ENCODE data around the gene PTAR1.
"Not testable (repeated sequence)": the region's sequence is repeated elsewhere in the genome, so short reads cannot be mapped to it uniquely, and the experiment has no call there.

The PTAR1 gene

DNA sequence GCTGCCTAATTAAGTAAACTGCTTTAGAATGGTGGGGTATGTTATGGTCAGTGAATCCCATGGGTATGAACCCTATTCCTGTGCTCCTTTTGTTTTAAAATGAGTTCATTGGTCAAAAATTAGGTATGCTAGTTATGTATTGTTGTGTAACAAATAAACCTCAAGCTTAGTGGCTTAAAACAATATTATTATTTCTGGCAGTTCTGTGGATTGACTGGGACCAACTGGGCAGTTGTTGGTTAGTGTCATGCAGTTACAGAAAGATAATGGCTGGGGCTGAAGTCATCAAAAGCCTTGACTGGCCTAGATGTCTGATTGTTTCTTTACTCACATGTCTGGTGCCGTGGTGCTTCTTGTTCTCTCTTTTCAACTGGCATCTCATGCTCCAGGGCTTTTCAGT is 8.9 kb upstream of the PTAR1 start:
- H2AFZ ChIP-seq (ENCODE audit: low read depth, low read length), result no peak overlapping the region
- no peak overlapping the region for H3K4me3 ChIP-seq (ENCODE audit: low read length)
- no peaks in the 10 kb centered on the region for H3K4me1 ChIP-seq (ENCODE audit: insufficient read depth, low read length)
- no peaks in the 10 kb centered on the region for H3K9me3 ChIP-seq (ENCODE audit: low read length)
- H3K36me3 ChIP-seq (ENCODE audit: insufficient read depth, low read length), result no peaks in the 10 kb centered on the region
- H3K27me3 ChIP-seq (ENCODE audit: insufficient read depth, low read length), result no peaks in the 10 kb centered on the region

DNA sequence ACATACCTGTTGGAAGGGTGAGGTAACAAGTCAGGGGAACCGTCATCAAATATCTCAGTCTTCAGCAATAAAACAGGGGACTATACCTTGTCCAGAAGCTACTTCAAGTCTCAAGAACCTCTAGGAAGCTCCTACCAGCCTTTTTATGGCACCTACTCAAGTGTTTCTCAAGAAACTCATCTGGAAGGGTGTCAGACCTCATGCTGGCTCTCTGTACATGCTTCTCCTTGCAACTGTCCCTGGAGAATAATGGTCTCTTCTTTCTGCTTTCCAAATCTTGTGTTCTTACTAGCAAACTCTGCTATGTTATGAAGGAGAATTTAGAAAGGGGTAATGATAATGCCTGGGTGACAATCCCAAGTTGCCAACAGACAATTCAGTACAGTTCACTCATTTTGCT is 8.3 kb upstream of the PTAR1 start:
- Histone ChIP-seq H3K4me3 (ENCODE audit: low read length) (no peak overlapping the region), H3K9me3 (ENCODE audit: low read length) (no peaks in the 10 kb centered on the region), H2AFZ (ENCODE audit: low read depth, low read length) (no peak overlapping the region), H3K36me3 (ENCODE audit: insufficient read depth, low read length) (no peaks in the 10 kb centered on the region), H3K27me3 (ENCODE audit: insufficient read depth, low read length) (no peaks in the 10 kb centered on the region), H3K4me1 (ENCODE audit: insufficient read depth, low read length) (no peaks in the 10 kb centered on the region)

GRCh38 chr9:69763862-69764261 is 4.1 kb upstream of the PTAR1 start:
- not testable (repeated sequence) for H3K36me3 ChIP-seq (ENCODE audit: insufficient read depth, low read length); H3K27me3 ChIP-seq (ENCODE audit: insufficient read depth, low read length); H3K9me3 ChIP-seq (ENCODE audit: low read length); H3K4me1 ChIP-seq (ENCODE audit: insufficient read depth, low read length)
- Histone ChIP-seq H2AFZ (ENCODE audit: low read depth, low read length) (peak overlapping the region; percentile 61), H3K4me3 (ENCODE audit: low read length) (peak overlapping the region; percentile 16)

- H3K4me1 ChIP-seq (ENCODE audit: insufficient read depth, low read length), result peaks cover 12% of the 10 kb centered on the region
- H3K9me3 ChIP-seq (ENCODE audit: low read length), result no peaks in the 10 kb centered on the region
- H2AFZ ChIP-seq (ENCODE audit: low read depth, low read length), result no peak overlapping the region
- no peaks in the 10 kb centered on the region for H3K36me3 ChIP-seq (ENCODE audit: insufficient read depth, low read length)
- H3K4me3 ChIP-seq (ENCODE audit: low read length), result no peak overlapping the region
- no peaks in the 10 kb centered on the region for H3K27me3 ChIP-seq (ENCODE audit: insufficient read depth, low read length)
Measured at GRCh38 chr9:69762527-69762926, 2.7 kb upstream of the PTAR1 start.

DNA sequence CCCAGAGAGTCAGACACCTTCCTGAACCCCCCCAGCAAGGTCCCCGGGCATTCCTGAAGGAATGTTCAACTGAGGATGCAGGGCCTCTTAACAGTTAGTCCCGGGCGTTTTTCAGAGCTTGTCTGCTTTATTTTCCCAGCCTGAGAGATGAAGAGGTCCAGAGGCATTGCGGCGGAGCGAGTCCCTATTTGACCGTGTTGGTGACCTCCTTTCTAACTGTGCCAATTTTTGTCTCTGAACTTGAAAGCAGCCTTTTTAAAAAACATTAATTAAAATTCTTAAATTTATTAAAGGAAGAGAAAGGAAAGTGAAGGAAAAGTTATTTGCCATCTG is 433 bp upstream of the PTAR1 start:
- no peaks in the 10 kb centered on the region for H3K27me3 ChIP-seq (ENCODE audit: insufficient read depth, low read length)
- H3K4me1 ChIP-seq (ENCODE audit: insufficient read depth, low read length), result peaks cover 15% of the 10 kb centered on the region
- H3K36me3 ChIP-seq (ENCODE audit: insufficient read depth, low read length), result no peaks in the 10 kb centered on the region
- no peaks in the 10 kb centered on the region for H3K9me3 ChIP-seq (ENCODE audit: low read length)
- peak overlapping the region; percentile 91 for H3K4me3 ChIP-seq (ENCODE audit: low read length)
- H2AFZ ChIP-seq (ENCODE audit: low read depth, low read length), result no peak overlapping the region

DNA sequence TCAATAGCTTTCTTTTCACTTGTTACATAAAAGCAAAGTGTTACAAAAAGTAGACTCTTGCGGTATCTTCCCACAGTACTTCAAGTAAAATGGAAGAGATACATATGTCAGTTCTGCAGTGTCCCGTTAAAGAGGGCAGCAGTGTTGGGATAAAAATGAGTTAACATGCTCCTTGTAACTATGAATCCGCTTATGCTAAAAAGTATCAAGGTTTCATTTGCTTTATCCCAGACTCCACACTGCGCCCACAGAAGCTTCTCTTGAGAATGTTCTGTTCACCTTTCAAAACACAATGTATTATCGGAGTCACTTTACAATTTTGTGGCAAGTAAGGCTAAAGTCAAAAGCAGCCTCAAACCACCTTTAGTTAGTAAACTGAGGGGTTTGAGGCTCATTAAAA is 790 bp downstream of the PTAR1 start:
- Histone ChIP-seq H3K9me3 (ENCODE audit: low read length) (no peaks in the 10 kb centered on the region), H3K4me3 (ENCODE audit: low read length) (peak overlapping the region; percentile 91), H3K4me1 (ENCODE audit: insufficient read depth, low read length) (peaks cover 16% of the 10 kb centered on the region), H2AFZ (ENCODE audit: low read depth, low read length) (peak overlapping the region; percentile 50), H3K36me3 (ENCODE audit: insufficient read depth, low read length) (no peaks in the 10 kb centered on the region), H3K27me3 (ENCODE audit: insufficient read depth, low read length) (no peaks in the 10 kb centered on the region)

- H3K4me3 ChIP-seq (ENCODE audit: low read length), result peak overlapping the region; percentile 91
- peaks cover 22% of the 10 kb centered on the region for H3K4me1 ChIP-seq (ENCODE audit: insufficient read depth, low read length)
- no peaks in the 10 kb centered on the region for H3K27me3 ChIP-seq (ENCODE audit: insufficient read depth, low read length)
- H3K36me3 ChIP-seq (ENCODE audit: insufficient read depth, low read length), result no peaks in the 10 kb centered on the region
- no peaks in the 10 kb centered on the region for H3K9me3 ChIP-seq (ENCODE audit: low read length)
- H2AFZ ChIP-seq (ENCODE audit: low read depth, low read length), result no peak overlapping the region
Measured at GRCh38 chr9:69757996-69758675, 1.7 kb downstream of the PTAR1 start.

GRCh38 chr9:69755205-69755604 is 4.6 kb downstream of the PTAR1 start:
- Histone ChIP-seq H3K36me3 (ENCODE audit: insufficient read depth, low read length) (peaks cover 4% of the 10 kb centered on the region), H3K4me3 (ENCODE audit: low read length) (no peak overlapping the region), H3K27me3 (ENCODE audit: insufficient read depth, low read length) (no peaks in the 10 kb centered on the region), H2AFZ (ENCODE audit: low read depth, low read length) (no peak overlapping the region), H3K9me3 (ENCODE audit: low read length) (no peaks in the 10 kb centered on the region), H3K4me1 (ENCODE audit: insufficient read depth, low read length) (peaks cover 19% of the 10 kb centered on the region)

DNA sequence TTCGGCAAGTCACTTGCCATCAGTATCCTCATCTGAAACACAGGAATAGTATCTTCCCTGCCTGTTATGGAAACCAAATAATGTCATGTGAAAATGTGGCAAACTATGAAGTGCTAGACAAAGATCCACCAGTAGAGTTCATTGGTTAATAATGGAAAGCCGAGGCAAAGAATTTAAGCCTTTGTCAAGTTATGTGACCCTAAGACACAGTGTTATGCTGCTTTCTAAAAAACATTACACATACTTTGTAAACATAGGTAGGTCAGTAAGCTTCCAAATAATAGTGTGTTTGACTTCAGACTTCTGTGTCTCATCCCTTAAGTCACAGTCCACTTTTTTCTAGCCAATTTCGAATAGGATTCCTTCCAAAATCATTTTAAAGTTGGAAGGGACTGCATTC is 6.0 kb downstream of the PTAR1 start:
- Histone ChIP-seq H3K9me3 (ENCODE audit: low read length) (no peaks in the 10 kb centered on the region), H3K27me3 (ENCODE audit: insufficient read depth, low read length) (no peaks in the 10 kb centered on the region), H3K36me3 (ENCODE audit: insufficient read depth, low read length) (peaks cover 15% of the 10 kb centered on the region), H3K4me3 (ENCODE audit: low read length) (no peak overlapping the region), H2AFZ (ENCODE audit: low read depth, low read length) (no peak overlapping the region), H3K4me1 (ENCODE audit: insufficient read depth, low read length) (peaks cover 24% of the 10 kb centered on the region)

DNA sequence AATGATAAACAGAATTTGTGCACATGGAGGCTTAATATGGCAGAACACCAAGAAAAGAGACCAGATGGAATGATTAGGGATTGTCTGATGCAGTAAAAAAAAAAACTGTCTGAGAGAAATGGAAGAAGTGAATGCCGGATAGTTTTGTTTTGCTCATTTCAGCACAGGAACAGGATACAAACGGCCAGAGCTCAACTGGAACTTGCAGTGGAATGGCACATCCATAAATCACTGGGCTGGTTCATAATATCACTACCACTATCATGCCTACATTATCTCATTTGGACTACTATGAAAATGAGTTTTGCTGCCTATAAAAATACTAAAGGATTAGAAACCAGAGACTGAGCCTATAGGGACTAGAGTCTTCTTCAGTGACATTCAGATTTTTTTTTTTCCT is 9.7 kb downstream of the PTAR1 start:
- H3K4me1 ChIP-seq (ENCODE audit: insufficient read depth, low read length), result peaks cover 21% of the 10 kb centered on the region
- H2AFZ ChIP-seq (ENCODE audit: low read depth, low read length), result no peak overlapping the region
- no peaks in the 10 kb centered on the region for H3K9me3 ChIP-seq (ENCODE audit: low read length)
- H3K36me3 ChIP-seq (ENCODE audit: insufficient read depth, low read length), result peaks cover 44% of the 10 kb centered on the region
- H3K27me3 ChIP-seq (ENCODE audit: insufficient read depth, low read length), result no peaks in the 10 kb centered on the region
- H3K4me3 ChIP-seq (ENCODE audit: low read length), result no peak overlapping the region

DNA sequence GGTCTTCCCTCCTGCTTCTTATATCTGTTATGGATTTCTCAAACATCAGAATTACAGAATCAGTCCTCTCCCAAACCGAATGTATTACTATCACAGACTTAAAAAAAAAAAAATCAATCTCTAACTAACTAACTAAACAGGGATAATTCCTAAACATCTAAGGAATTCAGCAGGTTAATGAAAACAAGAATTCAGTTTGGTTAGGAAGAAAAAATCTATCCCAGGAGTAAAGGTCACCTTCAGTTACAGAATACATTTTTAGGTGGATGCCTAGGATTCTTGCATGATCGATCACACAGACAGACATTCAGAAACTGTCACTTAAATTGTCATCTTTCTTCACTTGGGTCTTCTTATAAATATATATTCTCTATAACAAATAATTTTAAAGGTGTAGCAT is 11.5 kb downstream of the PTAR1 start:
- no peak overlapping the region for H2AFZ ChIP-seq (ENCODE audit: low read depth, low read length)
- no peaks in the 10 kb centered on the region for H3K27me3 ChIP-seq (ENCODE audit: insufficient read depth, low read length)
- peaks cover 50% of the 10 kb centered on the region for H3K36me3 ChIP-seq (ENCODE audit: insufficient read depth, low read length)
- no peak overlapping the region for H3K4me3 ChIP-seq (ENCODE audit: low read length)
- H3K4me1 ChIP-seq (ENCODE audit: insufficient read depth, low read length), result peaks cover 14% of the 10 kb centered on the region
- no peaks in the 10 kb centered on the region for H3K9me3 ChIP-seq (ENCODE audit: low read length)

GRCh38 chr9:69746859-69747560 is 12.8 kb downstream of the PTAR1 start:
- no peak overlapping the region for H2AFZ ChIP-seq (ENCODE audit: low read depth, low read length)
- no peaks in the 10 kb centered on the region for H3K27me3 ChIP-seq (ENCODE audit: insufficient read depth, low read length)
- H3K4me3 ChIP-seq (ENCODE audit: low read length), result no peak overlapping the region
- no peaks in the 10 kb centered on the region for H3K9me3 ChIP-seq (ENCODE audit: low read length)
- H3K4me1 ChIP-seq (ENCODE audit: insufficient read depth, low read length), result peaks cover 14% of the 10 kb centered on the region
- H3K36me3 ChIP-seq (ENCODE audit: insufficient read depth, low read length), result peaks cover 57% of the 10 kb centered on the region

- H3K27me3 ChIP-seq (ENCODE audit: insufficient read depth, low read length), result no peaks in the 10 kb centered on the region
- H3K9me3 ChIP-seq (ENCODE audit: low read length), result no peaks in the 10 kb centered on the region
- H3K36me3 ChIP-seq (ENCODE audit: insufficient read depth, low read length), result peaks cover 67% of the 10 kb centered on the region
- H2AFZ ChIP-seq (ENCODE audit: low read depth, low read length), result no peak overlapping the region
- no peak overlapping the region for H3K4me3 ChIP-seq (ENCODE audit: low read length)
- peaks cover 14% of the 10 kb centered on the region for H3K4me1 ChIP-seq (ENCODE audit: insufficient read depth, low read length)
Measured at GRCh38 chr9:69745716-69746437, 13.9 kb downstream of the PTAR1 start.
